GM20000 (cell line): Measurements from ENCODE around the gene PILRA.

Experiments used
- DNase-seq: peaks from one replicate; pipeline ENCODE4 v3.0.0; 2012; ENCODE audit warnings: low spot score
- CTCF ChIP-seq: IDR thresholded peaks from 2 replicates; pipeline ENCODE4 v1.5.1; 2012; ENCODE audit warnings: mild to moderate bottlenecking, control low read depth; ENCODE audit errors: extremely low read depth, missing control alignments

PILRA gene

GRCh38 chr7:100431286-100431735, 58.0 kb downstream of the PILRA start:
- no peak for TF ChIP-seq CTCF
- no peak for DNase-seq

- TF ChIP-seq CTCF = no peak
- DNase-seq = no peak
These were observed 58.8 kb downstream of the PILRA start for GRCh38 chr7:100432053-100432452.

- no peak for TF ChIP-seq CTCF
- DNase-seq = no peak
These were observed 59.5 kb downstream of the PILRA start for GRCh38 chr7:100432621-100433275.

GRCh38 chr7:100433276-100433591, 59.9 kb downstream of the PILRA start:
- no peak for DNase-seq
- TF ChIP-seq CTCF = no peak

- TF ChIP-seq CTCF = no peak
- DNase-seq = no peak
These were observed 60.5 kb downstream of the PILRA start for GRCh38 chr7:100433592-100434296.

- TF ChIP-seq CTCF = no peak
- DNase-seq = no peak
These were observed 61.2 kb downstream of the PILRA start for GRCh38 chr7:100434297-100435144.
